CD4-positive, alpha-beta T cell treated with Interferon alpha-2 for 1 hour (primary cell): ENCODE measurements around the gene ARHGEF26.

Experiments used
- DNase-seq, 2 donors: peaks; one replicate each; pipeline ENCODE4 v3.0.0-alpha.2; 2020 to 2022

ARHGEF26 gene

DNA sequence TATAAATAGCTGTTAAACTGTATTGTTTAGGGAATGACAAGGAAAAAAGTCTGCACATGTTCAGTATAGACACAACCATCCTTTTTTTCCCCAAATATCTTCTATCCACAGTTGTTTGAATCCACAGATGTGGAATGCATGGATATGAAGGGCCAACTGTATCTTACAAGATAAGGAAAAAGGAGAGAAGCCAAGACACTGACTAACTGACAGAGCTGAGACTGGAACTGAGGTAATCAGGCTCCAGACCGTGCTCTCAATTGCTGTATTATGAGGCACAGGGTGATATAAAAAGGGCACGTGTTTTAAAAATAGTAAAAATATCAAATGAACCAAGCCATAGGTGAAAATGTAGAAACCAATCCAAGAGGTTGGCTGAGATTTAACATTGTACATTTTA is 154.1 kb downstream of the ARHGEF26 start:
- no peak for DNase-seq

- no peak for DNase-seq
These were observed 154.8 kb downstream of the ARHGEF26 start for GRCh38 chr3:154275965-154276364.

DNA sequence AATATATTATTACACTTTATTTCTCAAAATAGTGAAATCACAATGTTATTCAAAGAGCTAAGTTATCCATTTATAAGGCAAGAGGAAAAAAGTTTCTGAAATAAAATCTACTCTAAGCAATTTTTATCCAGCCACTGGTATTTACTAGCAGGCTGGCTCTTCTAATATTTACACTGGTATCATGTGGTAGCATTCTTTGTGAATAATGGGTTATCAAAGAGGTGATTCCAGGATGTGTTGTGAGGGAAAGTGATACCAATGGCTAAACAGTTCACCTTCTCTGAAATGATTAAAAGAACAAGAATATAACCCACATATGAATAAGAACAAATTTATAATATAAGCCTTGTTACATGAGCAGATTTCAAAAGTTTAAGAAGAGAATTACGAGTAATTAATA is 159.0 kb downstream of the ARHGEF26 start:
- DNase-seq, result no peak

DNA sequence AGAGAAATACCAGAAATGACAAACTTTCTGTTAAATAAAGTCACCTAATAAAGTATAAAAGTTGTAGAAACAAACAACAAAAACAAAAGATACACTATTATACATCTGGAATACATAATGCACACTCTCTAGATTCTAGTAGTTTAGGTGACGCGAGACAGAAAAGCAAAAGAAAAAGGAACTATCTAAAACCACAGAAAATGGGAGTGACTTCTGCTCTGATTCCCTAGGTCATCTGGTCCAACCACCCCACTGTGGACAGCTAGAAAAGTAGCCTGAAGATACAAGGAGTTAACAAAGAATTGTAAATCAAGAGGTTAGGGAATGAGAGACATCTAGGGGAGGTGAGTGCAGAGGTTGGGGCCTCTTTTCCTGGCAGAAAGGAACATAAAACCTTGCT is 164.0 kb downstream of the ARHGEF26 start:
- no peak for DNase-seq

DNA sequence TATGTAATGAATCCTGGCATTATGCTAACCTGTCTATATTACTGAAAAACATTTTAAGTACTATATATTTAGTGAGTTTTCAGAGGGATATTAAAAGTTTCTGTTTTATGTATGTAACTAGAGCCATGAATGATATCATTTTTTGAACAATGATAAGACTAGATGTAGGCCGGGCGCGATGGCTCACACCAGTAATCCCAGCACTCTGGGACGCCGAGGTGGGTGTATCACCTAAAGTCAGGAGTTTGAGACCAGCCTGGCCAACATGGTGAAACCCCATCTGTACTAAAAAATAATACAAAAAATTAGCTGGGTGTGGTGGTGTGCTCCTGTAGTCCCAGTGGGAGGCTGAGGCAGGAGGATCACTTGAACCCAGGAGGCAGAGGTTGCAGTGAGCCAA is 169.0 kb downstream of the ARHGEF26 start:
- no peak for DNase-seq

GRCh38 chr3:154294016-154294415 is 172.8 kb downstream of the ARHGEF26 start:
- DNase-seq, result no peak

- no peak for DNase-seq
These were observed 180.4 kb downstream of the ARHGEF26 start for GRCh38 chr3:154301561-154301960.

GRCh38 chr3:154304116-154304786 is 183.1 kb downstream of the ARHGEF26 start:
- DNase-seq, result no peak

DNA sequence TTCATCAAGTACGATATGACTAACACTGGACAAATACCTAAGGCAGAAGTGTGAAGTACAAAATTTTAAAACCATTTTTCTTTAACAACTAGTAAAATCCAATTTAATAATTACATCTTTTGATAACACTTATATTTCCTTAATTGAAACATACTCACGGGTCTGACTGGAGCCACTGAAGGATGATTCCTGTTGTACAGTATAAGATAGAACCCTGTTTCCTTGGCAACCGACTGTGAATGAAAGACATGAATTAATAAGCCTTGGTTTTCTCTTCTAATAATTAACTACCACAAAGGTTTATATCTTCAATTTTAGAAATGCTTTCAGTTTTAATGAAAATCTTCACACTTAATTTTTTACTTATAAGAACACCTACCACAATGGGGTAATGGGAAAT is 183.7 kb downstream of the ARHGEF26 start:
- no peak for DNase-seq

GRCh38 chr3:154307363-154307762 is 186.2 kb downstream of the ARHGEF26 start:
- DNase-seq, result no peak
